B cell (primary cell): ENCODE measurements around the gene AAR2. TPM values are rescaled to one million over a fixed set of nuclear protein-coding genes. Genes with fewer than 3 reads are reported as not detected.

Experiments used
- ATAC-seq: fragments of 200-7000 bp; cut with Tn5 transposase; one replicate; pipeline ENCODE4 v1.10.0; 2021; ENCODE audit warnings: low read depth, mild to moderate bottlenecking, moderate number of reproducible peaks, moderate library complexity
- CTCF ChIA-PET: fragments of 350-600 bp; sonication (Branson Sonifier 250); formaldehyde crosslinking; loops from one replicate; lab custom pipeline; 2021; ENCODE audit warnings: antibody characterized with exemption, inconsistent platforms; lab: Charles Lee
- POLR2A ChIA-PET: fragments of 350-600 bp; sonication (Branson Sonifier 250); formaldehyde crosslinking; loops from one replicate; lab custom pipeline; 2021; ENCODE audit warnings: antibody characterized with exemption; lab: Charles Lee
- DNase-seq: peaks from one replicate; pipeline ENCODE4 v3.0.0; 2013
- H2AFZ ChIP-seq: 2 replicates; pipeline ENCODE4 v1.6.1; 2012; ENCODE audit warnings: mild to moderate bottlenecking, low read depth, low read length; ENCODE audit not compliant: insufficient read depth, poor library complexity, severe bottlenecking
- H3K27ac ChIP-seq, 2 donors: 1 replicate in 1 of 2; 2 replicates in 1 of 2; pipeline ENCODE4 v1.5.1; 2012 to 2013; ENCODE audit warnings: low read length in 2 of 2, mild to moderate bottlenecking in 2 of 2, moderate library complexity in 1 of 2
- H3K27me3 ChIP-seq, 4 experiments: fragments of 200-600 bp in 1 of 4; sonication (generic) in 1 of 4; replicated peaks in 1 of 4; 1 replicate in 2 of 4; 2 replicates in 2 of 4; pipeline versions ENCODE4 v1.6.1 to v1.7.0; 2013 to 2016; ENCODE audit warnings: low read length in 3 of 4, mild to moderate bottlenecking in 2 of 4, mixed read lengths in 1 of 4, moderate library complexity in 1 of 4; ENCODE audit not compliant: insufficient read depth in 4 of 4, control insufficient read depth in 3 of 4; ENCODE audit errors: control extremely low read depth in 1 of 4
- H3K36me3 ChIP-seq, 2 experiments: replicated peaks in 1 of 2; 1 replicate in 1 of 2; 2 replicates in 1 of 2; pipeline versions ENCODE4 v1.6.1 to v1.7.1; 2013; ENCODE audit warnings: low read length in 1 of 2; ENCODE audit not compliant: insufficient read depth in 2 of 2, control insufficient read depth in 1 of 2; ENCODE audit errors: control extremely low read depth in 1 of 2, extremely low read depth in 1 of 2
- H3K4me1 ChIP-seq, 2 donors: fragments of 200-600 bp in 1 of 2; sonication (generic) in 1 of 2; 1 replicate in 1 of 2; 2 replicates in 1 of 2; pipeline versions ENCODE4 v1.5.1 to v1.6.1; 2013 to 2017; ENCODE audit warnings: low read length in 2 of 2; ENCODE audit not compliant: control insufficient read depth in 2 of 2, insufficient read depth in 2 of 2
- H3K4me2 ChIP-seq: replicated peaks from 2 replicates; pipeline ENCODE3; 2012; ENCODE audit warnings: mild to moderate bottlenecking, low read depth, low read length; ENCODE audit not compliant: poor library complexity, severe bottlenecking
- H3K4me3 ChIP-seq, 5 experiments: fragments of 200-600 bp in 1 of 5; sonication (generic) in 1 of 5; 1 replicate in 3 of 5; 2 replicates in 2 of 5; pipeline versions ENCODE4 v1.5.1 to v1.7.0; 2011 to 2016; ENCODE audit warnings: low read length in 4 of 5, mild to moderate bottlenecking in 4 of 5, low read depth in 2 of 5, control low read depth in 1 of 5, moderate library complexity in 1 of 5; ENCODE audit not compliant: insufficient read depth in 1 of 5; ENCODE audit errors: control extremely low read depth in 1 of 5, extremely low read depth in 1 of 5
- H3K79me2 ChIP-seq: fragments of 200-600 bp; sonication (generic); one replicate; pipeline ENCODE4 v1.6.0; 2016; ENCODE audit warnings: low read length; ENCODE audit not compliant: control insufficient read depth, insufficient read depth
- H3K9ac ChIP-seq: fragments of 200-600 bp; sonication (generic); 2 replicates; pipeline ENCODE4 v1.6.1; 2017; ENCODE audit warnings: mild to moderate bottlenecking, low read length, moderate library complexity
- H3K9me3 ChIP-seq, 3 donors: one replicate each; pipeline versions ENCODE4 v1.6.1 to v1.7.1; 2013; ENCODE audit warnings: low read length in 2 of 3; ENCODE audit not compliant: control insufficient read depth in 2 of 3, insufficient read depth in 1 of 3; ENCODE audit errors: control extremely low read depth in 1 of 3
- H4K20me1 ChIP-seq: 2 replicates; pipeline ENCODE4 v1.6.0; 2012; ENCODE audit warnings: mild to moderate bottlenecking, low read length; ENCODE audit not compliant: insufficient read depth, control insufficient read depth, poor library complexity, severe bottlenecking
- H3K27ac Mint-ChIP-seq: one replicate; pipeline ENCODE4 v1.8.0; 2021; ENCODE audit warnings: mixed read lengths
- H3K27me3 Mint-ChIP-seq: one replicate; pipeline ENCODE4 v1.8.0; 2021; ENCODE audit warnings: mixed read lengths
- H3K4me1 Mint-ChIP-seq: one replicate; pipeline ENCODE4 v1.8.0; 2021; ENCODE audit warnings: mixed read lengths
- H3K4me3 Mint-ChIP-seq: one replicate; pipeline ENCODE4 v1.8.0; 2021; ENCODE audit warnings: mixed read lengths
- H3K9me3 Mint-ChIP-seq: one replicate; pipeline ENCODE4 v1.8.0; 2022; ENCODE audit warnings: mixed read lengths; ENCODE audit not compliant: insufficient read depth
- EZH2 ChIP-seq: IDR thresholded peaks from 2 replicates; pipeline ENCODE4 v1.6.1; 2012; ENCODE audit warnings: borderline replicate concordance, low read depth, mild to moderate bottlenecking, moderate library complexity, low read length; ENCODE audit not compliant: insufficient read depth, poor library complexity, severe bottlenecking
- WGBS: methylation state at CpG from one replicate; pipeline ENCODE4 v1.1.5; 2013; ENCODE audit warnings: missing lambda C conversion rate; ENCODE audit not compliant: insufficient coverage; 5-methylcytosine and 5-hydroxymethylcytosine counted together
- intact Hi-C: fragments of 100-400 bp; cut with micrococcal nuclease; formaldehyde crosslinking; loops from one replicate; pipeline ENCODE4 v1.10.0; 2022
- polyA plus RNA-seq: library from polyadenylated mRNA; depleted of rRNA; stranded (reverse); fragments of >200 nt; gene quantifications from 2 replicates; pipeline ENCODE4 v1.2.3, GENCODE V29; 2012
- total RNA-seq, 2 donors: library from RNA; stranded (reverse); fragments of 120-200 nt in 1 of 2; gene quantifications; 1 replicate in 1 of 2; 2 replicates in 1 of 2; pipeline versions ENCODE4 v1.2.3 to v1.2.4, GENCODE V29; 2013 to 2022
- TF ChIP-seq, protein P1 (sequence below): fragments of 200-600 bp; IDR thresholded peaks from one replicate; pipeline ENCODE4 v1.8.0; 2022; ENCODE audit warnings: antibody characterized with exemption, mild to moderate bottlenecking

Gene AAR2
- total and polyA plus RNA-seq, 2 donors (not counting 1 experiment from before 2014, with no cell fraction given) = 10.3 to 21.3 TPM

DNA sequence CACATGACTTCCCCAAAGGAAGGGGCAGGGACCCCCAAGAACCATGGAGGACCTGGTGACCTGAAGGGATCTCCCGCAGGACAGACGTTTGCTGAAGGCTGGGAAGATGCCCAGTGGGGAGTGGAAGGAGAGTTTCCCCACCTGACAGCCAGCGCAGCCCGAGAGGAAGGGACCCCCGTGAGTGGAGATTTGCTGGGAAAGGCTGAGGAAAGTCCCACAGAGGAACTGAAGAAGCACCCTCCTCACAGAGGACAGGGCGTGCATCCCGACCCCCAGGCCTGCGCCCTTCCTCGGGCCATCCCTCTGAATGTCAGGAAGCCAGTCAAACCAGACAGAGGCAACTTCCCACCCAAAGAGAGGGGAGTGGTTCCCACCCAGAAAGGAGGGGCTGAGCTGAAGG is 29.6 kb upstream of the AAR2 start:
- H3K9me3 Mint-ChIP-seq = no peaks in the 10 kb centered on the region
- ChIA-PET POLR2A (no interaction called here), CTCF (interaction anchor here (1.8 kb wide), 1 partner anchor 9 kb away, joined by 4 read pairs; no protein-coding TSS in a partner anchor)
- no peak overlapping the region for H3K4me2 ChIP-seq
- intact Hi-C loops = no loop called here
- no peak overlapping the region for H3K4me3 Mint-ChIP-seq
- peaks cover 38% of the 10 kb centered on the region for H3K27me3 Mint-ChIP-seq
- no peaks in the 10 kb centered on the region for H3K79me2 ChIP-seq
- WGBS = 88% methylated on average over 7 of the region's 9 CpGs
- TF ChIP-seq, protein P1, sequence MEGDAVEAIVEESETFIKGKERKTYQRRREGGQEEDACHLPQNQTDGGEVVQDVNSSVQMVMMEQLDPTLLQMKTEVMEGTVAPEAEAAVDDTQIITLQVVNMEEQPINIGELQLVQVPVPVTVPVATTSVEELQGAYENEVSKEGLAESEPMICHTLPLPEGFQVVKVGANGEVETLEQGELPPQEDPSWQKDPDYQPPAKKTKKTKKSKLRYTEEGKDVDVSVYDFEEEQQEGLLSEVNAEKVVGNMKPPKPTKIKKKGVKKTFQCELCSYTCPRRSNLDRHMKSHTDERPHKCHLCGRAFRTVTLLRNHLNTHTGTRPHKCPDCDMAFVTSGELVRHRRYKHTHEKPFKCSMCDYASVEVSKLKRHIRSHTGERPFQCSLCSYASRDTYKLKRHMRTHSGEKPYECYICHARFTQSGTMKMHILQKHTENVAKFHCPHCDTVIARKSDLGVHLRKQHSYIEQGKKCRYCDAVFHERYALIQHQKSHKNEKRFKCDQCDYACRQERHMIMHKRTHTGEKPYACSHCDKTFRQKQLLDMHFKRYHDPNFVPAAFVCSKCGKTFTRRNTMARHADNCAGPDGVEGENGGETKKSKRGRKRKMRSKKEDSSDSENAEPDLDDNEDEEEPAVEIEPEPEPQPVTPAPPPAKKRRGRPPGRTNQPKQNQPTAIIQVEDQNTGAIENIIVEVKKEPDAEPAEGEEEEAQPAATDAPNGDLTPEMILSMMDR = no peak
- TF ChIP-seq EZH2 = no peak
- no peak overlapping the region for H3K27ac ChIP-seq
- ATAC-seq = no peak
- no peak overlapping the region for H2AFZ ChIP-seq
- no peaks in the 10 kb centered on the region for H4K20me1 ChIP-seq
- peaks cover 3 to 5% of the 10 kb centered on the region in 2 donors for H3K4me1 ChIP-seq
- H3K4me3 ChIP-seq = no peak overlapping the region
- H3K4me1 Mint-ChIP-seq = peaks cover 4% of the 10 kb centered on the region
- H3K9ac ChIP-seq = no peak overlapping the region
- H3K9me3 ChIP-seq = no peaks in the 10 kb centered on the region
- H3K27me3 ChIP-seq = peaks cover 0 to 2% (median 0%) of the 10 kb centered on the region in 4 experiments
- no peak for DNase-seq
- H3K36me3 ChIP-seq = no peaks in the 10 kb centered on the region
- no peak overlapping the region for H3K27ac Mint-ChIP-seq

DNA sequence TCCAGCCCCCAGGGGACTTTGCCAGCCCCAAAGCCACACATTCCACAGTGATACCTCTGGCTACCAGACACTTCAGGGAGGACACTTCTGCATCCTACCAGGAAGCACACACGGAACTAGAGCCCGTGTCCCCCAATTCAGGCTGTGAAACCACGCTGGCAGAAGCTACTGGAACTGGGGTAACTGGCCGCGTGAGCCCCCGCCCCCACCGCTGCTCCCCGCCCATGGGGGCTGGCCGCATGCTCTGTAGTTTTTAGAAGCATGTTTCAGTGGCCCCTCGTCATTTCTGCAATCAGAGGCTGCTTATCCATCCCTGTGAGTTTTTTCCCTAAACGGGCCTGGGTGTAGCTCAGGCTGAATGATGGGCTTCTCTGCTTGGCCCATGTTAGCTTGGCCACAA is 28.7 kb upstream of the AAR2 start:
- H3K27me3 Mint-ChIP-seq = peaks cover 38% of the 10 kb centered on the region
- H3K4me3 Mint-ChIP-seq = no peak overlapping the region
- Histone ChIP-seq H3K79me2 (no peaks in the 10 kb centered on the region), H3K4me2 (no peak overlapping the region), H3K4me3 (no peak overlapping the region), H3K9ac (no peak overlapping the region), H3K27me3 (peaks cover 0 to 2% (median 0%) of the 10 kb centered on the region in 4 experiments), H4K20me1 (no peaks in the 10 kb centered on the region), H2AFZ (no peak overlapping the region), H3K9me3 (no peaks in the 10 kb centered on the region), H3K4me1 (peaks cover 3 to 5% of the 10 kb centered on the region in 2 donors), H3K36me3 (no peaks in the 10 kb centered on the region), H3K27ac (no peak overlapping the region)
- H3K9me3 Mint-ChIP-seq = no peaks in the 10 kb centered on the region
- ChIA-PET CTCF (interaction anchor here (1.8 kb wide), 1 partner anchor 8 kb away, joined by 4 read pairs; no protein-coding TSS in a partner anchor), POLR2A (no interaction called here)
- TF ChIP-seq EZH2 = no peak
- TF ChIP-seq, protein P1 = no peak
- ATAC-seq (no peak), DNase-seq (no peak)
- H3K27ac Mint-ChIP-seq = no peak overlapping the region
- H3K4me1 Mint-ChIP-seq = peaks cover 4% of the 10 kb centered on the region
- intact Hi-C loops = no loop called here
- 89% methylated on average over 11 of the region's 11 CpGs for WGBS
